GM10847 (cell line): Measurements from ENCODE around the gene FAM98C.

Experiments
- POLR2A ChIP-seq: IDR thresholded peaks from 2 replicates; pipeline ENCODE4 v1.6.1; 2011; ENCODE audit not compliant: insufficient read length; ENCODE audit errors: extremely low read depth

Gene FAM98C

DNA sequence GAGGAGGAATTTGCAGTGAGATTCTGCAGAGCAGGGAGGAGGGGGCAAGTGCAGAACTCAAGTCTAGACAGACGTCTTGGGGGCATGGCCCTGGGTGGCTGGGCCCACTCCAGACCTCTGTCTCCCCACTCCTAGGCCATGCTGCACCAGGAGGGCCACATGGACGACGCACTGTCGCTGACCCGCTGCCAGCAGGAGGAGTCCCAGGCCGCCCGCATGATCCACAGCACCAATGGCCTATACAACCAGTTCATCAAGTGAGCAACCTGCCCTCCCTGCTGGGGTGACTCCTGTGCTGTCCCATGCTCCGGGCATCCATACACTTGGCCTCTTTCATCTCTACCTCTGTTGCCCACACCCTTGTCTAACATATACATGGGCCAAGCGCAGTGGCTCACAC is 48.7 kb downstream of the FAM98C start:
- no peak for TF ChIP-seq POLR2A

DNA sequence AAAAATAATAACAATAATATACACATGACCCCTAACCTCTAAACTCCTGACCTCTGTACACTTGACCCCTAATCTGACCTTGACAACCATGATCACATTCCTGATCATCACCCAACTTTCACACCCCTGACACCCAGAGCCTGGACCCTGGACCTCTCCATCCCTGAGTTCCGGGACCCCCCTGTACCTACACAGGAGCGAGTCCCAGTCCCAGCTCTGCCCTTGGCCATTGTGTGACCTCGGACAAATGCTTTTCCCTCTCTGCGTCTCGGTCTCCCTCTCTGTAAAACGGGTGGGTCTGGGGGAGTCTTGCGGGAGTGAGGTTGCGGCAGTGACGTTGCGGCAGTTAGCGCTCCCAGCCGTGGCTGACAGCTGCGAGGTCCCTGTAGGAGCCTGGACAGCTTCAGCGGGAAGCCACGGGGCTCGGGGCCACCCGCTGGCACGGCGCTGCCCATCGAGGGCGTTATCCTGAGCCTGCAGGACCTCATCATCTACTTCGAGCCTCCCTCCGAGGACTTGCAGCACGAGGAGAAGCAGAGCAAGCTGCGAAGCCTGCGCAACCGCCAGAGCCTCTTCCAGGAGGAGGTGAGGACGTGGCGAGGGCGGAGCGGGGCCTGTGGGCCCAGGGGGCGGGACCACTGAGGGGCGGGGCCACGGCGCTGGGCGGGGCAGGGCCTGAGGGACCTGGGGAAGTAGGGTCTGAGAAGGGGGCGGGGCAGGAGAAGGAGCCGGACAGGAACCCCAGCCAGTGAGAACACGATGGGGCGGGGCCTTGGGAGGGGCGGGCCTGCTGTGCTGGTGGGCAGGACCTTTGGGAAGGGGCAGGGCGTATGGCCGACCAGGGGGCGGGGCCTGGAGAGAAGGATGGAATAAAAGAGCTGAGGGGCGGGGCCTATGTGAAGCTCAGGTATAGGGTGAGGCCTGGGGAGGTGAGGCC is 49.8 kb downstream of the FAM98C start:
- TF ChIP-seq POLR2A: no peak

DNA sequence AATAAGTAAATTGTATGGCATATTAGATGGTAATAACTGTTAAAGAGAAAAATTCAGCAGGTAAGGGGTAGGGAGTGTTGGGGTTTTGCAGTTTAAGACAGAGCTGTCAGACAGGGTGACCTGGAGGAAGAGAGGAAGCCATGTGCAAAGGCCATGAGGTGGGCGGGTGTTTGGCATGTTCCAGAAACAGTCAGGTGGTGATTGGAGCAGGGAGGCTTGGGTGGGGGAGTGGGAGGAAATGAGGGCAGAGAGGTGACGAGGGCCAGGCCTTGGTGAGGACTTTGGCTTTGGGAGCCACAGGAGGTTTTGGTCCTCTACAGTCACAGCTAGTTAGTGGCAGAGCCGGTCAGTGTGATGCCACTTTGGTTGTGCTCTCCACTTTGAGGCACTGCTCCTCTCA is 50.7 kb downstream of the FAM98C start:
- TF ChIP-seq POLR2A: no peak

DNA sequence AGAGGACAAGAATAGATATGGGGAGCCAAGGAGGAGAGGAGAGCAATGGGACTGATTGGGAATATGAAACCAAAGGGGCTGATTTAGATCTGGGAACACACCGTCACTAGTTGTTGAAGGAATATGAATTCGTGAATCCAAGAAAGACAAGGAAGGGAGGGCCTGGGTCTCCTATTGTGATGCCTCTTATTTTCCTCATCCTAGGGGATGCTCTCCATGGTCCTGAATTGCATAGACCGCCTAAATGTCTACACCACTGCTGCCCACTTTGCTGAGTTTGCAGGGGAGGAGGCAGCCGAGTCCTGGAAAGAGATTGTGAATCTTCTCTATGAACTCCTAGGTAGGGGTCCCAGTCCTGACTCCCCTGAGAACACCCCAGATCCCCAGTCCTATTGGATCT is 52.1 kb downstream of the FAM98C start:
- TF ChIP-seq POLR2A: no peak

DNA sequence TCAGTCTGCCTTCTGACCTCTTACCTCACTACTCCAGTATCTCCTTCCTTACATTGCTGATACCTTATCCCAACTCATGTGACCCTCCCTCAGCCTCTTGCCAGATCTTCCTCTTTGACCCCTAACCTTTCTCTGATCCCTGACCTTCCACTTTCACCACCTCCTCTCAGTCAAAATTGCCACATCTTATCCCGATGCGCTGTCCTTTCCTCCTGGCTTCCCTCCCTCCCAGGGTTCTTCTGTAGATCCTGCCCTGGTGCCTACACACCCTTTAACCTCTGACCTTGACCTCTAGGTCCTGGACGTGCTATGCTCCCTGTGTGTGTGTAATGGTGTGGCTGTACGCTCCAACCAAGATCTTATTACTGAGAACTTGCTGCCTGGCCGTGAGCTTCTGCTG is 54.3 kb downstream of the FAM98C start:
- TF ChIP-seq POLR2A: no peak

DNA sequence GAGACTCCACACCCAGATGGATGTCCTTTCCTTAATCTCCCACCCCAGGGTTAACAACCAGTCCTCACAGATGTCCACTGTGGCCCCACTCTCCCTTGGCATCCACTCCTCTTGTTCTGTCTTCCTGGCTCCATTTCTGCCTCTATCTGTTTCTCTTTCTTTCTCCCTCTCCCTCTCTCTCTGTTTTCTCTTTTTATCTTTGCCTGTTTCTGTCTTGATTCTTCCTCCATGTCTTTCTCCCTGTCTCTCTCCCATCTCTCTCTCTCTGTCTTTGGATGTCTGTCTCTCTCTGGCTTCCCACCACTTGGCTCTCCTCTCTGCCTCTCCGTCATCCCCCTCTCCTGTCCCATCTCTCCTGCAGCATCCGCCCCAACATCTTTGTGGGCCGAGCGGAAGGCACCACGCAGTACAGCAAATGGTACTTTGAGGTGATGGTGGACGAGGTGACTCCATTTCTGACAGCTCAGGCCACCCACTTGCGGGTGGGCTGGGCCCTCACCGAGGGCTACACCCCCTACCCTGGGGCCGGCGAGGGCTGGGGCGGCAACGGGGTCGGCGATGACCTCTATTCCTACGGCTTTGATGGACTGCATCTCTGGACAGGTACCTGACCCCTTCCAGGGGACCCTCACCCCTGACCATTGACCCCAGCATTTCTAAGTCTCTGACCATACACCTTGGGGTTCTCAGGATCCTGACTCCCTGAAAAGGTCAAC is 55.0 kb downstream of the FAM98C start:
- TF ChIP-seq POLR2A: no peak
